Measurements from ENCODE around the gene UNC50.
A peak's percentile ranks its signal among the peaks of the same experiment; 100 is the strongest.
"Not testable (repeated sequence)": the region's sequence is repeated elsewhere in the genome, so short reads cannot be mapped to it uniquely, and the experiment has no call there.

Gene UNC50

DNA sequence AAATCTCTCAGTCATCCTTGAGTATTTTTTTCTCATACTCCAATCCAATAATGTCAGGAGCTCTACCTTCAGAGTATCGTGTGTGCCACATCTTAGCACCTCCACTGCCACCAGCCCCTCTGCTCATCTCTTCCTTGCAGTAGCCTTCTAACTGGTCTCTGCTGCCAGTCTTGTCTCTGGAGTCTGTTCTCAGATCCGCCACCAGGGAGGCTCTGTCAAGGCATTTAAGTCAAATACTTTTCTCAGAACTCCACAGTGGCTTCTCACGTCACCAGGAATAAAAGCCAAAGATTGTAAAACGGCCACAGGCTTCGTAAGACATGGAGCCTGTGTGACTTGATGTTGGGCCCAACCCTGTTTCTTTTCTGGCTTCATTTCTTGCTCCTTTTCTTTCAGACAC is 7.1 kb downstream of the UNC50 start:
- no peak for DNase-seq

DNA sequence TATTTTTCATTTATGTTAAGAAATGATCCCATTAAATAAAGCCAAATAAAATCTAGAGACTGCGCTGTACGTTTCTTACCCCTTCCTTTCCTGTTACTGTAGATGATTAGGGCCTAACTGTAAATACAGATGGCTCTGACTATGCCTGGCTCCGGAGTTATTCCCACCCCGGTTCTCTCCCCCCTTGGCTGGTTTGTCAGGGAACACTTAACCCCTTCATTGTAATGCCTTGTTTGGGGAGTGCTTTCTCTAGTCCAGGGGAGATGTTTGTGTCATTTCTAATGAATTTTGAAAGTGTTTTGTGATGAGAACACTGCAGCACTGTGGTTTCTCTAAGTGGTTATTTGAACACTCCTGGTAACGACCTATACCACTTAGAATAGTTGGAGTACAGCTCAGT is 8.8 kb downstream of the UNC50 start:
- no peak for DNase-seq

DNA sequence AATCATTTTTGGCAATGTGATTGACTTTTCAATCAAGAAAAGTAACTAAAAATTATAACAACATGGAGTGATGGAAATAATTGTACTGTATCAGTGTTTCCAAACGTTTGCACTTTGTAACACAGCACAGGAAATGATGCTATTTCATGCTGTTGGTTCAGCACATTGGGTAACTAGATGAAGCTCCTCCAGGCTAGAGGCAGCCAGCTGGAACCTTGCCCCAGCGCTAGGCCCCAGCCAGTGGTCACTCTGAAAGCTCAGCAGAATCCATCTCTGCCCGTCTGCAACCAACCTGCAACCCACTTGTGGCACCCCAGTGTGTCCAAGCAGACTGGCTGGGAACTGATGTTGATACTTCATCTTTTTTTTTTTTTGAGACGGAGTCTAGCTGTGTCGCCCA is 15.3 kb downstream of the UNC50 start:
- DNase-seq = no peak

DNA sequence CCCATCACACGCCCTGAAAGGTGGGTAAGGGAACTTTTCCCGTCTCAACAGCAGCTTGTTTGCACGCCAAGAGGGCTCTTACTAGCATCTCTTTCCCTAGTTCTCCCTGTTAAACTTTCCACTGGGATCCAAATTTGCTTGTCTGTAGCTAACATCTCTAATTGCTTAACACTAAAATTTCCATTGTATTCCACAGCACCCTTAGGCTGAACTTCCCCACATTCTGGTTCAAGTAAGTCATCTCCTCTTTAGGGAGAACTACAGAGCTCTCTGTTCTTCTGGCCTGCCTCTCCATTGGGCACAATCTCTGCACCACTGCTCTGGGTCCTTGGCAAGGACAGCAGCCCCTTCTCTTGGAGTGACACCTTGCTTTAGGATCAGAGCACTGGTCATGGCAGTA is 24.0 kb downstream of the UNC50 start:
- no peak for DNase-seq

DNA sequence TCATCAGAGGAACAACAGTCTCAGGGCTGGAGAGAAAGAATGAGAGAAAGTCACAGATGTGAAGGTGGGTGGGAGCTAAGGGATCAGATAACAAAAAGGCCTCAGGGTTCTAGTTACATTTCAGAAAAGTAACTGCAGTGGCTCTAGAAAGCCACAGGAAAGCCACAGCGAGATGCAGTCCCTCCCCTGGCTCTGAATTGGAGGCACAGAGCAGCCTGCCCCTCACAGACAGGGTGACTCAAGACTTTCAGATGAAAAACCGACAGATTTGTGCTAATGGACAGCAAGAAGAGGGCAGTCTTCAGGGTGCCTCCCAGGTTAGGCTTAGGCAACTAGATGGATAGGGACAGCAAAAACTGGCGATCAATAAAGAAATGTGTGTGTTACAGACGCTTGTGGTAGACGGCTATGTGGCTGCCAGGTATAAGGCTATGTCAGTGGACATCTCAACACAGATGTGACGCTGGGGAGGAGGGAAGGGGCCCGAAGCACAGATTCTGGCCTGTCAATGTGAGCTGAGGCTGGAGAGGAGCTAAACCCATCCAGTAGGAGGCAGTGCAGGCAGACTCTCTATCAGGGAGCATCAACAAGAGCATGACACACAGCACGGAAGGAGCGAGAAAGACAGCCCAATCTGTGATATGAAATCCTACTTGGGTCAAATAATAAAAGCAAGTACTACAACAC is 26.2 kb downstream of the UNC50 start:
- peak; percentile 95 for DNase-seq

DNA sequence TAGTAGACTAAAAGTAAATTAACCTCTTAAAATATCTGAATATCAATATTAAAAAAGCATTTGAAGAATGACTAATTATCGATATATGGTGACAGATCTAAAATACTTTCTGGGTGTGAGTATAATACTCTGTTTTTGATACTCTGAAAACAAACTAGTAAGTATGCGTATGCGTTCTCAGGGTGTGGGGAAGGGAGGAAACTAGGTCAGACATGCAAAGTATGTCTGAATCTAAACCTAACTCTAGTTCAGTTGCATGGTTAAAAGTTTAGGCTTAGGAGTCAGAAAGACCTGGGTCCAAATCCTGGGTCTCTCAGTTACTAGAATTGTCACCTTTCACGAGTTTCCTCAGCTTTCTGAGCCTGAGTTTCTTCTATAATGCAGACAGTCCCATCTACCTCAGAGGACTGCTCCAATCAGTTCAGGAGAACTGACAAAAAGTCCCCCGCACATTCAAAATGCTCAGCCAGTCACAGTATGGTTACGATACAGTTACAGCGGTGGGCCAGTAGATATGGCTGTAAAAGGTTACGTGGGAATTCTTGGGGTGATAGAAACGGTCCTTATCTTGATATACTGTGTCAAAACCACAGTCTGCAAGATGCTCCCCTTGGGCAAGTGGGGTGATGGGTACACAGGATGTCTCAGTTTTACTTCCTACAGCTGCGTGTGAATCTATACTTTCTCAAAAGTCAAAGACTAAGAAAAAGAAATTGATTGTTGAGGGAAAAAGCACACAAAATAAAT is 29.2 kb downstream of the UNC50 start:
- DNase-seq = no peak

DNA sequence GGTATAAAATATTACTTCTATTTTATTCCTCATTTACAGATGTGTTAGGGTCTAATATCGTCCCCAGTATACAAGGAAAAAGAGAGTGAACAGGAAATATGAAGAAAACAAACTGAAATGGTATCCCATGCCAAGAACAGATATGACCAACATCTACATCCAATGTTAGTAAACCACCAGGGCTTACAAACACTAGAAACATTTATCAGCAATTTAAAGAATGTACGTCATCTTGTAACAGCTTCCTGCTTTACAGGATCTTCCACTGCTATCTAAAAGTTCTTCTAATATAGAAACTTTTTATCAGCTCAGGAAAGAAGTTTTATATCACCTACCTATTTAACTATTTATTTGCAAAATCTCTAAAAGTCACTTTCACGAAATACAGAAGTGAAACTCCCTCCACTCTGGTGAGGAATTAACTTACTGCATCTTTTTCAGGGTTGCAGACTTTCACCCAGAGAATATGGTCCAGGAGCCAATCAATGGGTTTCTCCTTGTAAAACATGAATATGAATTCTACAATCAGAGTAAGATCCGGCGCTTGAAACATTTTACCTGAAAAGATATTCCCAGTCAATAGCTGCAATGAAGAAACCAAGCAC is 35.2 kb downstream of the UNC50 start:
- no peak for DNase-seq

DNA sequence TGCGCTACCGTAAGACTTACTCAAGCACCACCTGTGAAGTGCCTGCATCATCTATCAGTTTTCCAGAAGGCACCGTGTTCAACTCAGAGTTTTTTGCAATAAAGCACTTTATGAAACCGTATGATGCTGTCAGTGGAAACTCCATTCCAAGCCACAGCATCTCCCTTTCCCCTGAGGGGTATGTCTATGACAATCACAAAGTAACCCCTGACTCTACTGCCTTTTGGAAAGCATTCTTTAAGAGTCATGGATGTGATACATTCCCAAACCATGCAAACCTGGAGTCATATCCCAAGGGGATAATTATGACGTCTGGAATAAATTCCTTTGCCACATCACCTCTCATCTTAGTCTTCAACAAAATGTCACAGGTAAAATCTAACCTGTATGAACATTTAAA is 39.2 kb downstream of the UNC50 start:
- DNase-seq = no peak

DNA sequence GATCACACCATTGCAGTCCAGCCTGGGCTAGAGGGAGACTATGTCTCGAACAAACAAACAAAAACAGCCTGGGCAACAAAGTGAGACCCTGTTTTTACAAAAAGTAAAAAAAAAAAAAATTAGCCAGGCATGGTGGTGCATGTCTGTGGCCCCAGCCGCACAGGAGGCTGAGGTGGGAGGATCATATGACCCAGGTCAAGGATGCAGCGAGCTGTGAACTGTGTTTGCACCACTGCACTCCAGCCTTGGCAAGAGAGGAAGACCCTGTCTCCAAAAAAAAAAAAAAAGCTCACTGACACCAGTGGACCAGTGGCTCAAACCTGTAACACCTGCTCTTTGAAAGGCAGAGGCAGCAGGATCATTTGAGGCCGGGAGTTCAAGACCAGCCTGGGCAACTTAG is 40.1 kb downstream of the UNC50 start:
- DNase-seq = no peak

DNA sequence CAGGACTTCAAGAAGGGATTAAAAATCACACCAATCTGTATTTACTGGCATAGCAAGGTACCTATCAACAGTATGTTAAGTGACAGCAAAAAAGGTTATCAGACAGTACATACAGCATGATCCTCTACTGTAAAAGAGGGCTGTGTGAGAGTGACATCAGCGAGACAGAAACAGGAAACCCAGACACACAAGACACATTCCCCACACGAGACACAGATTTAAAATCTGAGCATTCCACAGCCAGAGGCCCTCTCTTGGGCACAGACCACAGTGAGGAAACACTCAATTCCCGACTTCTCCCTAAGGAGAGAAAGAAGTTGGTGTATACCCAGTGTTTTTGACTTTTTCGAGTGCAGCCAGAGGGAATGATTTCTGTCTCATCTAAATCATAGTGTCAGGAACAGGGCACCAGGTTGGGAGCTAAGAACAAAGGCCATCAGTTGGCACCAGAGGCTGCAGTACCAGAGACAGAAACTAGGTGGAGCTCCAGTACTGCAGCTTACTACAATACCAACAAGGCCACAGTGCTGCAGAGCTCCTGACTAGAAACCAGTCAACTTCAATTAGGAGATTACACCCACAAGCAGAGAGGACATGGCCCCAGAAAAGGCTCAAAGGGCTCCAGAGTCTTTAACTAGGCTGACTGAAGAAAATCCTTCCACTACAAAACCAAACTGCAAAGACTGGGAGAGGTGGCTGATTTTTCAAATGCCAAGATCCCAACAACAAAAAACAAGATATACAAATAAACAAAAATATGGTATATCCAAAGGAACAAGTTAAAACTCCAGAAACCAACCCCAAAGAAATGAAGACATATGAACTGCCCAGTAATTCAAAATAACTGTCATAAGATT is 41.0 kb downstream of the UNC50 start:
- peak; percentile 96 for DNase-seq

DNA sequence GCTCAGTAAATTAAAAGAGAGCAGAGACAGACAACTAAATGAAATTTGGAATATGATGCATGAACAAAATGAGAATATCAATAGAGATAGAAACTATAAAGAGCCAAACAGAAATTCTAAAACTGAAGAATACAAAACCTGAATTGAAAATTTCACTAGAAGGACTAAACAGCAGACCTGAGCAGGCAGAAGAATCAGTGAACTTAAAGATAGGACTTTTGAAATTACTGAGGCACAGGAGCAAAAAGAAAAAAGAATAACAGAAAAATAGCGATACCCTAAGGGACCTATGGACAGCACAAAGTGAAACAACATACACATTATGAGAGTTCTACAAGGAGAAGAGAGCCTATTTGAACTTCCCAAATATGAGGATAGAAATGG is 41.6 kb downstream of the UNC50 start:
- DNase-seq = no peak

DNA sequence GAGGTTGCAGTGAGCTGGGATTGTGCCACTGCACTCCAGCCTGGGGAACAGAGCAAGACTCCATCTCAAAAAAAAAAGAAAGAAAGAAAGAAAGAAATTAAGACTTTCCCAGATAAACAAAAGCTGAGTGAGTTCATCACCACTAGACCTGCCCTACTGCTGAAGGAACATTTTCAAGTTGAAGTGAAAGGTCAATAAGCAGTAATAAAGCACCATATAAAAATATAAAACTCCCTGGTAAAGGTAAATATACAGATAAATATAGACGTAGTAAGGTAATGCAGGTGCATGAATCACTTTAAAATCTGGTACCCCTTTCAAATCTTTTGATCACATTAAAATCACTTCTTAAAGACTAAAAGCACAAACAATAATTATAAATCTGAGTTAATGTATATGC is 42.6 kb downstream of the UNC50 start:
- no peak for DNase-seq

DNA sequence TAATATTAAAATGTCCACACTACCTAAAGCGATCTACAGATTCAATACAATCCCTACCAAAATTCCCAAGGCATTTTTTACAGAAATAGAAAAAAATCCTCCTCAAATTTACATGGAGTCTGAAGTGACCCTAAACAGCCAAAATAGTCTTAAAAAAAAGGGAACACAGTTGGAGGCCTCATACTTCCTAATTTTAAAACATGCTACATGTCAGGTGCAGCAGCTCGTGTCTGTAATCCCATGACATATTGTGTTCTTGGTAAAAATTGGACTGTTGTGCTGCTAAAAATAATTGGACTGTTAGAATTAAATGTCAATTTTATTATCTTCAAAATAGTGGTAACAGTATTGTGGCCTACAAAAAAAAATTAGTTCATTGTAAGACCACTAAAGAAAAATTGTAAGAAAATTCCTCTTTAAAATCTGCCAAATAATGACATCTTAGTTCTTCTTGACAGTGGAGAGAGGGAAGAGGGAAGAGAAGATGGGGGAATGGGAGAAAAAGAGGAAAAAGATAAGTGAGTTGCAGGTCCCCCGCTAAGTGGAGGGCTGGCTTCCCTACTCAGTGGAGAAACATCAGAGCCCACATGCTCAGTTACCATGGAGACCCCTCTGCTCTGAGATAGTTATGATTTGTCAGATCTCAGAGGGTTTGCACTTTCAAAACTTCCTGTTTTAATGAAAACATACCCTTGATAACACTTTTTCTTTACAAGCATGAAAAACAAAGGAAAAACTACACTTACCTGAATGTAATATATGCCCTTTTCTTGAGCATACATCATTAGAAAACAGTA is 46.5 kb downstream of the UNC50 start:
- no peak for DNase-seq

DNA sequence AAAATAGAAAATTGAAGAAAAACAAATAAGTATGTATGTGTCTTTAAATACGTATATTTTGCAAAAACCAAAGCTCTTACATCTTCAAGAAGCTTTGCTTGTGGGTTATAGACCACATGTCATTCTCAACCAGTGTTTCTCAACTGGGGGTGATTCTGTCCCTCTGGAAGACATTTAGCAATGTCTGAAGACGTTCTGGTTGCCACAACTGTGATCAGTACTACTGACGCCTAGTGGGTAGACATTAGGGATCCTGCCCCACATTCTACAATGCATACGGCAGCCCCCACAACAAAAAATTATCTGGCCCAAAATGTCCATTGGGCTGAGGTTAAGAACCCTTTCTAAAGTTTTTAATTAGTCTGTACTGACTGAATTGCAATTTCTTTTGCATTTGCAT is 48.4 kb downstream of the UNC50 start:
- no peak for DNase-seq

DNA sequence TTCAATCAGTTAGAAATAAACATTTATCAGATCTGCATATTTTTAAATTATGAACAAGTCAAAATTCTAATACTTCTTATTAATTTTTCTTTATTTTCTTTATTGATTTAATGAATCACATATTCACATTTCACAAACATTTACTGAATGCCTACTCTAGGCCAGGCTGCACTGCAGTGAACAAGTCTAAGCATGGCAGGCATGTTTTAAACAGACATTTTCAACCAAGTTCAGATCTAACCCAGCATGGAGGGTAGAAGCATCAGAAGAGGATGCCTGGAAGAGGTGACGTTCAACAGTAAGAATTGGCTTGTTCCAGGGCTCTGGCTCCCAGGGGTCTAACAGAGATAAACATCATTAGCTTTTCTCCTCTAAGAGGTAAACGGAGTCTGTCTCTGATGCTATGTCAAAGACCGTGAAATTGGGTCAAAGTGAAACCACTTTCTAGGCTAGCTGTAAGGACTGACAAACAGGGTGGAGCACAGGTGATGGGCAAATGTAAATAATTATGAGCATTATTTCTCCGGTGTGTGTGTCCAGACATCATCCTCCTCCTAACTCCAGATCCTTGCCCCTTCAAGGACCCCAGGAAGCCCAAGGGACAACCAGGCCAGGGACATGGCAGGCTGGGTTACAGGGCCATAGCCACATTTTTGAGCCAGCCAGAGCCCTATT is 50.6 kb downstream of the UNC50 start:
- DNase-seq = no peak

DNA sequence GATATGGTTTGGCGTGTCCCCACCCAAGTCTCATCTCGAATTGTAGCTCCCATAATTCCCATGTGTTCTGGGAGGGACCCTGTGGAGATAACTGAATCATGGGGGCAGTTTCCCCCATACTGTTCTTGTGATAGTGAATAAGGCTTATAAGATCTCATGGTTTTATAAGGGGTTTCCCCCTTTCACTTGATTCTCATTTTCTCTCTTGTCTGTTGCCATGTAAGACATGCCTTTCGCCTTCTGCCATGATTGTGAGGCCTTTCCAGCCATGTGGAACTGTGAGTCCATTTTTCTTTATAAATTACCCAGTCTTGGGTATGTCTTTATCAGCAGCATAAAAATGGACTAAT is 51.1 kb downstream of the UNC50 start:
- DNase-seq = not testable (repeated sequence)

DNA sequence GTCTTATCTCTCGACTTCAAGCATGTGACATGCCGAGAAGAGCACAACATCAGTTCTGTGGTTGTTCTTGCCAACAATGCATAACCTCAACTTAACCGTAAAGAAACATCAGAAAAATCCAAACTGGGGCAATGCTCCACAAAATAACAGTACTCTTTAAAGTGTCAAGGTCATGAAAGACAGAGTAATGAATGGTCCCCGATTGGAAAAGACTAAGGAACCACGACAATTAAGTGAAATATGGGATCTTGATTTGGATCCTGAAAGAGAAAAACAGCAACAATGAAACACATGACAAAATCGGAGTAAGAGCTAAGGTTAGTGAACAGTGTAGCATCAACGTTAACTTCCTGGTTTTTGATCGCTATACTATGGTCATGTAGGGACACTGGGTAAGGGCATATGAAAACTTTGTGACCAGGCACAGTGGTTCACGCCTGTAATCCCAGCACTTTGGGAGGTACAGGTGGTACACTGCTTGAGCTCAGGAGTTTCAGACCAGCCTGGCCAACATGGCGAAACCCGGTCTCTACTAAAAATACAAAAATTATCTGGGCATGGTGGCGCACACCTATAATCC is 55.2 kb downstream of the UNC50 start:
- DNase-seq = no peak

DNA sequence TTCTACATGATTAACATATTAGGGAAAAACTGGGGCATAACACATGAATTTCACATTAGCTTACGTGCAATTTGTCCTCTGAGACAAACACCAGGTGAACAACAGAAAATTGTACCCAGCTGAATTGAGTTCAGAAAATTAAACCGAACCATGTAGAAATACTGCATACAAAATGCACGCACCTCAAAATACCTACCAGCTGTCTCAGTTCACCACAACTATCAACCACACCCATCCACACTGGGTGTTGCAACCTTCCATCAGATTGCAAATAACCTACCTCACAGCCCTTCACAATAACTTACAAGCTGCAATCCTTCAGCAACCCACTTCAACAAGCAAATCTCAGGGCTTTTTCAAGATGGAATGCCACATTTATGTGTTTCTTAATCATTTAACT is 55.9 kb downstream of the UNC50 start:
- DNase-seq = no peak

DNA sequence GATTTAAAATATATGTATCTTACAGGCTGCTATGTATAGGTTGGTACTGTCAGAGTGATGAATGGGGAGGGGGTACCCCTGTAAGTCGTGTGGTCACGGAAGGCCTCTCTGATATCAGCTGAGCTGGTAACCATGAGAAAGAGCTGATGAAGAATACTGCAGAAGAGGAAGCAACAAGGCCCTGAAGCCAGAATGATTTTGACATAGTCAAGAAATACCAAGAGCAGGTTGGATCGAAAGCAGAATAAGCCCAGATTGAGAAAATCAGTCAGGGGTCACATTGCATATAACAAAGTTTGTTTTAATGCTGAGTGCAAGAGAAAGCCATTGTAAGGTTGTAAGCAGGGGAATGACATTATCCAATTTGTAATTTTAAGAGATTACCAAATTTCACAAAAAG is 57.3 kb downstream of the UNC50 start:
- no peak for DNase-seq
